Rectal smooth muscle tissue (tissue), 1 donor: ENCODE results near the gene HACD2.

ENCODE experiments used
- H3K27ac ChIP-seq: one replicate; pipeline ENCODE4 v1.7.0; 2013; ENCODE audit warnings: low read depth, low read length, inconsistent platforms
- H3K27me3 ChIP-seq: one replicate; pipeline ENCODE4 v1.7.0; 2013; ENCODE audit warnings: low read length; ENCODE audit not compliant: control insufficient read depth, insufficient read depth
- H3K36me3 ChIP-seq: one replicate; pipeline ENCODE4 v1.7.0; 2013; ENCODE audit warnings: low read length; ENCODE audit not compliant: control insufficient read depth, insufficient read depth
- H3K4me1 ChIP-seq: one replicate; pipeline ENCODE4 v1.7.0; 2013; ENCODE audit warnings: low read length; ENCODE audit not compliant: control insufficient read depth, insufficient read depth
- H3K4me3 ChIP-seq: one replicate; pipeline ENCODE4 v1.7.0; 2013; ENCODE audit warnings: low read length
- H3K9ac ChIP-seq: one replicate; pipeline ENCODE4 v1.7.0; 2013; ENCODE audit warnings: low read length

The HACD2 gene

DNA sequence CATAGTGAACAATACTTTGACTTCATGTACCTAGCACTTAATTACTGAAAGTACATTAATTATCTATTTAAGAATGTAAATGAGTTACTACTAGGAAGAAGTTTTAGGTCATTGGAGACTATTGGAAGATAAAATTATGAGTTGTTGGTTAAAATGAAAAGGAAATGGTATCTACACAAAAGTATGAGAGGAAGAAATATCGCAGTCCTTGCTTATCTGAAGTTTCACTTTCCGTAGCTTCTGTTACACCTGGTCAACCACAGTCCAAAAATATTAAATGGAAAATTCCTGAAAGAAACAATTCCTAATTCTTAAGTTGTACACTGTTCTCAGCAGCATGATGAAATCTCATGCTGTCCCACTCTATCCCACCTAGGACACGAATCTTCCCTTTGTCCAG is 57.8 kb downstream of the HACD2 start:
- no peaks in the 10 kb centered on the region for H3K4me1 ChIP-seq
- H3K27ac ChIP-seq = no peak overlapping the region
- H3K9ac ChIP-seq = no peak overlapping the region
- peaks cover 7% of the 10 kb centered on the region for H3K36me3 ChIP-seq
- H3K27me3 ChIP-seq = no peaks in the 10 kb centered on the region
- H3K4me3 ChIP-seq = no peak overlapping the region

DNA sequence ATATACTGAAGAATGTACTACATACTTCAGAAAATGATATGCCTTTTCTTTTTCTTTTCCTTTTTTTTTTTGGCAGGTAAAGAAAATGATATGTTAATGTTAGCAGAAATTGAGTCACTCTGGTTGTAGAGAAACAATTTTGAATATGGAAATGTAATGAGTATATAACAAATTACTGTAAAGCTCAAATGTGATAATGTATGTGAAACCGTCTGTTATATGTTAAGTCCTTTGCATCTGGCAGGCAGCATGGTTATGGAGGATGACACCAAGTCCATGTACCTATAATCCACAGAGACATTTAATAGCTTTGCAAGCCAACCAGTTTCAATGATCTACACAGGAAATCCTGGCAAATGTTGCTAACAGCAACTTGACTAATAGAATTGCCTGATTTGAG is 58.4 kb downstream of the HACD2 start:
- no peak overlapping the region for H3K27ac ChIP-seq
- H3K27me3 ChIP-seq = no peaks in the 10 kb centered on the region
- H3K36me3 ChIP-seq = peaks cover 7% of the 10 kb centered on the region
- no peaks in the 10 kb centered on the region for H3K4me1 ChIP-seq
- no peak overlapping the region for H3K4me3 ChIP-seq
- H3K9ac ChIP-seq = no peak overlapping the region

DNA sequence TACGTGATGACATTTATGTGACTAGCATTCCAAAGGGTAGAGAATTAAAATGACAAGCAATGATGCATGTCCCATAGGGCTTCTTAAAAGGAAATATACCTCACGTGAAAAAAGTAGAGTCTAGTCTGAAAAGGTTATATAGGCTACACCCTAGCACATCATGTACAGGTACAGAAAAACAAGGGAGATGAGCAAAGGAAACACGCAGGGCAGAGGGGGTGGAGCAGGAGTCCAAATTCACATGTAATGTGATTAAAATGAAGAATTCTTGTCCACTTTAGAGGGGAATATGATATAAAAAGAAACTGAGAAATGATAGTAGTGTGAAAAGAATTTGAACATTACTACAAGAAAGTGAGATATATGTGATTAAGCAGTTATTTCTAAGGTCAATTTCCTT is 59.4 kb downstream of the HACD2 start:
- Histone ChIP-seq H3K27ac (no peak overlapping the region), H3K36me3 (peaks cover 7% of the 10 kb centered on the region), H3K27me3 (no peaks in the 10 kb centered on the region), H3K4me3 (no peak overlapping the region), H3K9ac (no peak overlapping the region), H3K4me1 (no peaks in the 10 kb centered on the region)

GRCh38 chr3:123524981-123525380 is 59.9 kb downstream of the HACD2 start:
- H3K27ac ChIP-seq = no peak overlapping the region

GRCh38 chr3:123523023-123523412 is 61.8 kb downstream of the HACD2 start:
- Histone ChIP-seq H3K4me3 (no peak overlapping the region), H3K9ac (no peak overlapping the region), H3K27me3 (no peaks in the 10 kb centered on the region), H3K27ac (no peak overlapping the region), H3K36me3 (peaks cover 7% of the 10 kb centered on the region), H3K4me1 (no peaks in the 10 kb centered on the region)

More at GRCh38 chr3:123524981-123525380, 59.9 kb downstream of the HACD2 start:
- no peaks in the 10 kb centered on the region for H3K27me3 ChIP-seq
- H3K4me3 ChIP-seq = no peak overlapping the region
- H3K9ac ChIP-seq = no peak overlapping the region
- no peaks in the 10 kb centered on the region for H3K4me1 ChIP-seq
- H3K36me3 ChIP-seq = peaks cover 7% of the 10 kb centered on the region

GRCh38 chr3:123522320-123523022 is 62.4 kb downstream of the HACD2 start:
- Histone ChIP-seq H3K36me3 (peaks cover 3% of the 10 kb centered on the region), H3K4me1 (no peaks in the 10 kb centered on the region), H3K27ac (no peak overlapping the region), H3K27me3 (no peaks in the 10 kb centered on the region), H3K4me3 (no peak overlapping the region), H3K9ac (no peak overlapping the region)

- Histone ChIP-seq H3K36me3 (no peaks in the 10 kb centered on the region), H3K27me3 (no peaks in the 10 kb centered on the region), H3K4me3 (no peak overlapping the region), H3K9ac (no peak overlapping the region), H3K4me1 (no peaks in the 10 kb centered on the region), H3K27ac (no peak overlapping the region)
Measured at GRCh38 chr3:123521179-123521969, 63.5 kb downstream of the HACD2 start.

GRCh38 chr3:123520656-123521055 is 64.2 kb downstream of the HACD2 start:
- Histone ChIP-seq H3K4me1 (no peaks in the 10 kb centered on the region), H3K9ac (no peak overlapping the region), H3K4me3 (no peak overlapping the region), H3K27ac (no peak overlapping the region), H3K36me3 (no peaks in the 10 kb centered on the region), H3K27me3 (no peaks in the 10 kb centered on the region)

- no peaks in the 10 kb centered on the region for H3K27me3 ChIP-seq
- H3K4me3 ChIP-seq = no peak overlapping the region
- no peaks in the 10 kb centered on the region for H3K36me3 ChIP-seq
- H3K9ac ChIP-seq = no peak overlapping the region
- no peaks in the 10 kb centered on the region for H3K4me1 ChIP-seq
- H3K27ac ChIP-seq = no peak overlapping the region
Measured at GRCh38 chr3:123518892-123519485, 65.9 kb downstream of the HACD2 start.

DNA sequence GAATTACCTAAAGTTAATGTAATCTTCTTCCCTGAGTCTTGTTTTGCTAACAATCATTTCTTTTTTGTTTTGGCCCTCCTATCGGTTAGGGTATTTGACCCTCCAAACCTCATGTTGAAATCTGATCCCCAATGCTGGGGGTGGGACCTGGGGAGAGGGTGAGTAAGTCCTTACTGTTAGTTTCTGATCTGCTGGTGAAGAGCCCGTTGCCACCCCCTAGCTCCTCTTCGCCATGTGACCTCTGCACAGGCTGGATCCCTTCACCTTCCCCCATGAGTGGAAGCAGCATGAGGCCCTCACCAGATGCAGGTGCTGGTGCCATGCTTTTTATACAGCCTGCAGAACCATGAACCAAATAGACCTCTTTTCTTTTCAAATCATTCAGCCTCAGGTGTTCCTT is 73.1 kb downstream of the HACD2 start:
- Histone ChIP-seq H3K27ac (no peak overlapping the region), H3K9ac (no peak overlapping the region), H3K4me3 (no peak overlapping the region), H3K27me3 (no peaks in the 10 kb centered on the region), H3K36me3 (peaks cover 2% of the 10 kb centered on the region), H3K4me1 (no peaks in the 10 kb centered on the region)

DNA sequence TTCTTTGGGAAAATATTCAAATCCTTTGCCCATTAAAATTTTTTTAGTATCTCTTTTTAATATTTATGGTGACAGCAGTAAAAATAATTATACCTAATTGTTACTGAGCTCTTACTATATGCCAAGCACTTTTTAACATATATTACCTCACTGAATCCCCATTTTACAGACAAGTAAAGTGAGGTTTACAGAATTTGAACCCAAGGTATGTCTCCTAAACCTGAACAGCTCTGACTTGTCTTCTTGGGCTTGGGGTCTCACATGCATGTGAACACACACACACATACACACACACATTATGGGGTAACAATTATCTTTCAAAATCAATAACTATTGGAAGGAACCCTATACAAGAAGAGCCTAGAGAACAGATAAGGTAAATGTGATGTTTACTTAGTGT is 73.8 kb downstream of the HACD2 start:
- Histone ChIP-seq H3K4me1 (no peaks in the 10 kb centered on the region), H3K27ac (no peak overlapping the region), H3K4me3 (no peak overlapping the region), H3K27me3 (no peaks in the 10 kb centered on the region), H3K9ac (no peak overlapping the region), H3K36me3 (peaks cover 2% of the 10 kb centered on the region)

GRCh38 chr3:123508178-123508577 is 76.7 kb downstream of the HACD2 start:
- no peaks in the 10 kb centered on the region for H3K36me3 ChIP-seq
- no peak overlapping the region for H3K27ac ChIP-seq
- H3K4me3 ChIP-seq = no peak overlapping the region
- no peak overlapping the region for H3K9ac ChIP-seq
- no peaks in the 10 kb centered on the region for H3K27me3 ChIP-seq
- H3K4me1 ChIP-seq = no peaks in the 10 kb centered on the region
